Femur (tissue), 1 donor: Measurements from ENCODE around the gene WHRN.

ENCODE experiments used
- DNase-seq: peaks from one replicate; pipeline ENCODE4 v3.0.0-alpha.2; 2017

The WHRN gene

DNA sequence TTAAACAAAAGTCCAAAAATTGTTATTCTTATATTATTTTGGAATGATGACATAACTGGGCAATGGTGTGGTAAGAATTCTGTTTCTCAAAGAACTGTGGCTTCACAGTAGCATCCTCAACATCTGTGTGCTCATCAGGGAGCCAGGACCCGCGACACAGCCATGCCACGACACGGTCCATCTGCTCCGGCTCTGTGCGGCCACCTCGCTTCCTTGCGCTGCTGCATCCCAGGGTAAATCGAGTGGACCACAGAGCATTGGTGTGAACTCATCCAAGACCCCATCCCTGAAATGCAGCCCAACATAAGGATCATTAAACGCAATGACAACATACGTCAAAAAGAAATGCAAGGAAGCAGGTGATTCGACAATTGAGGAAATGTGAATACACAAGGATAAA, 15.3 kb downstream of the WHRN start:
- DNase-seq = no peak

DNA sequence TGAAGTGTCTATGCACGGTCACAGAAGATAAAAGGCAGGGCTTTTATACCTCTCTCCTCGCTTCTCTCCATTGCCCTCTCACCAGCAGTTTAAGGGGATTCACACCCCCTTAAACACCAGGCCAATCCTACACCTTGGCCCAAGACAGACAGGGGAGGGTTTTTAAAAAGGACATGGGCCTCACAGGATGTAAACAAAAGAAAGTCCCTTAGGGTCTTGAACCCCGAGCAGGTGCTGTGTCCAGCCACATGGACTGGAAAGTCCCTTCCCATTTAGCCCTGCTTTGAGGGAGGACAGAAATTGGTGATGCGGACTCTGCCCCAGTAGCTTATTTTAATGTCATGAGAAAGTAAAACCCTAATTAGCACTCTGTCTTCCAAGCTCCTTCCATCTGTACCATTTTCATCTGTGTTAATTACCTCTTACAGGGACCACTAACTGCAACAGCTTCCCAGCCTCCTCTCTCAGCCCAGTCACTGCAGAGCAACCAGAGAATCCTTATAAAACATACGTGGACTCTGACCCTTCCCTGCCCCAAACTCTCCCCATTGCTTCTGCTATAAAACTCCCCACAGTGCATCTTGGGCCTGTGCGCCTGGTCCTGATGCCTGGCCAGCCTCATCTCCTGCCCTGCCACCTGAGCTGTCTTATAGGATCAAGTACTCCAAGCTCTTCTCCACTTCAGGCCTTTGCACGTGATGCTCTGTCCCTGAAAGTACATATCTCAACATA, 16.7 kb downstream of the WHRN start:
- no peak for DNase-seq

DNA sequence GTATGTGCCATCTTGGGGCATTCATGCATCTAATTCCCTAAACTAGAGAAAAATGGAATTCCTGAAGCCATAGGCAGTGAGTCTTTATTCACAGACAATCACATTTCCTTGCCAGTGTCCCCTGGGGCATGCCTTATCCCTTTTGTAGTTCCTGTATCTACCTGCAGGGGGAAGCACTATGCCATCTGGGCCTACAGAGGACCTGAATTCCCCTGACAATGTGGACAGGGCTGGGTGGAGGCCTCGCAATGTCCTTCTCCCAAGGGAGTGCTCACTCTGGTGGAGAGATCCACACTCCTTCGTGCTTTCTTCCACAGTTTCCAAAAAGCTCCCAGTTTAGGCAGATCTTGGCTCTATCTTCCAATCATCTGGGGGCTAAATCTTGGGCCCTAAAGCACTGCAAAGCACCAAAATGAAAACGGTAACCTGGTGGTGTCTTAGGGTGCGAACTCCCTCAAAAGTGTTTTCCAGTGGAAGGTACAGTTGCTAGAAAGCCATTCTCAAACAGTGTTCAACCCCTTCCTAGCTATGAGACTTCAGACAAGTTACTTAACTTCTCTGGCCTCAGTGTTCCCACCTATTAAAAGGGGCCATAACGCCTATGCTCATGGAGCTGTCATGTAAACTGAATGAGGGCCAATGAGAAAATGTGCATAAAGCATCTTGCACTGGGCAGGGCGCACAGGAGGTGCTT, 17.5 kb downstream of the WHRN start:
- DNase-seq = peak; percentile 51

DNA sequence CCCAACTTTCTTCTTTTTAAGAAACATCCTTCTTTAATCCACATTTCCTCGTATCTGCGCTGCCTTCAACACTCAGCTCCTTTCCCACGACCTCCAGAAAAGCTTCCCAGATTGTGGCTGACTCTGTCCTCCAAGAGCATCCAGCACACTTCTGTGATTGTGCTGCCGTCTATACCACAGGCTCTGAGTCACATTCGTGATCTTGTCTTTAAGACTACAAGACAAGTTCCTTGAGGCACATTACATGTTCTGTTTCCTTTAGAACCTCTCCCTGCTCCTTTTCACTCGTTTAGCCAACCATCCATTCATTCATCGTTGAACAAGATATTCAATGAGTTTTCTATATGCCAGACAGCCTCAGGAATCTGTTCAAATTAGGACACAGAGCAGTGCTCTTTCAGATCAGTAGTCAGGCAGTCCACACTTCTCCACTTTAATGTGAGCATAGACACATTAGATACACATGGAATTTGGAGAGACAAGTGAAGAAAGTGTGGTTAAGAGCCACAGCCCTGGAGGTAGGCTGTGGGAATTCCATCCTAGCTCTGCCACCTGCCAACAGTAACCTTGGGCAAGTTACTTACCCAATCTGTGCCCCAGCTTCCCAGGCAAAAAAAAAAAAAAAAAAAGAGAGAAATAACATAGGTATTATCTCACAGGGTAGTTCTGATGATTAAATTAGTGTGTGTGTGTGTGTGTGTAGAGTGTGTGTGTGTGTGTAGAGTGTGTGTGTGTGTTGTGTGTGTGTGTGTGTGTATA, 18.9 kb downstream of the WHRN start:
- no peak for DNase-seq

DNA sequence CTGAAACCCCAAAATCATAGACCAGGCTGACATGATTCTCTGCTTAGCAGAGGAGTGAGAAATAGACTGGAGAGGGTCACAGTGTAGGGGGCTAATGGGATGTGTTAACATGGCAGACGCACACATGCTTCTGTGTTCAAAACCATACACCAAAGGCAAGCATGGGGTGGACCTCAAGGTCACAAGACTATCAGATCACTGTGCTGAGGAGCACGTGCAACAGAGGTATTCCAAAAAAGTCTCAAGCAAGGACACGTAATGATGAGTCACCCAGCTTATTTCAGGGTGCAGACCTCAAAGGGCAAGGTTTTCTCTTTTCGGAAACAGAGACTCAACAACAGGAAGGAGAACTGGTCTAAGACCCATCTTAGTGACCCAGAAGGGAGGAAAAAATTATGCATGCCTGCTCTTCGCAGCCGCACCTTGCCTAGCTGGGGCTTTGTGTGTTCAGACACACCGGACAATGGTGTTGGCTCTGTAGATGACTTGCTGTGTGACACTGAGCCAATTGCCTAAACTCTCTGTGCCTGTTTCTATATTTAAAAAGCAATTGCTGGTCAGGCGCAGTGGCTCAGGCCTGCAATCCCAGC, 20.3 kb downstream of the WHRN start:
- DNase-seq = no peak

DNA sequence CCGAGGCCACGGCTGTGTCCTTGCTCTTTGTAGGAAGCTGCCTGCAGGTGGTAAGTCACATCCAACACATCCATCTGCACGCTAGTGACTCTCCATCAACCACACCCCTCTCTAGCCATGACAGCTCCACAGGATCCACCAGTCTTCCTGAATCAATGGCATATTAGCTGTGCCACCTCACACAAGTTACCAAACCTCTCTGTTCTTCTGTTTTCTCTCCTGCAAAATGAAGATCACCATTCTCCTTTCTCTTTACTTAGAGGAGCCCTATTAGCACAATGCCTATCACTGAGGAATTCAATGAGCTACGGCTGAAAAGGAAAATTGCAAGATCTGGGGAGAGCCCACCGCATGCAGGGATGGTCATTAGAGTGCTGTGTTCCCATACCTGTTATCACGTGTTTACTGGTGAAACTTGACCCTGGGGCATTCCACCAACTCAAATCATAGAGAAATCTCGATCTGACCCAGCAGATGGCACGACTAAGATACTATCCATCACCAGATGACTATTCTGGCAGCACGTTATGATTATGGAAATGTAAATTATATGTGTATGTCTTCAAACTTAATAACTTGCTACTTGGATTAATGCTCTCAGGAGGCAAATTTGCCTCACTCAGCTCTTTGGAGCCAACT, 20.9 kb downstream of the WHRN start:
- DNase-seq = no peak

DNA sequence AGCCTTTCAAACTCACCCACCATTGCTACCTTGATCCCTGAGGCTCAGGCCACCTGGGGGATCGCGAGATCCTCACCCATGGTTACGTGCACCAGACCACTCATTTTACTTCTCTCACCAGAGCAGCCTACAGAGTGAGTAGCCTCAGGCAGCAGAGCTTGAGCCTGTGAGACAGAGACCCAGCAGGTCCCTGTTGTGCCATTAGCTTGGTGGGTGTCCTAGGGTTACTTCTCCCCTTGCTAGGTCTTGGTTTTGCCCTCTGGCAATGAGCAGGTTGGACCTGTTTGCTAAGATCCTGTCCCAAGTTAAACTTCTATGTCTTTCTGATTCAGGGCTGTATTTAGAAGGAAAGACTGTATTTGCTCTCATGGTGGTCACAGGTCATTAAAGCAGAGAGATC, 21.8 kb downstream of the WHRN start:
- DNase-seq = no peak

DNA sequence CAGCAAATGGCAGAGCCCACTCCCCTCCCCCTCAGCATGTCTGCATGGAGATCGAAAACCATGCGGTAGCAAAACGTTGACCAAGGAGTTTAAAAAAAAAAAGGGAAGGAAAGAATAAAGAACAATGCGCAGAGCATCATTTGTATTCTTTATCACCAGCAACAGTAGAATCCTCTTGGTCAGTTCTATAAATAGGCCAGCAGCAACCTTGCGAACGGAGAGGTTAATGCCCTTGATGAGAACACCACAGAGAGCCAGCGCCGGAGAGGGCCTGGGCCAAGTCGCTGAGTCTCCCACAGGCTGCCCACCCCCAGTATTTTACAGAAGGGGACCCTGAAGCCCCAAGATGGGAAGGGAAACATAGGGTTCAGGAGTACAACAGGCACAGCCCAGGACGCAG, 22.7 kb downstream of the WHRN start:
- DNase-seq = no peak

DNA sequence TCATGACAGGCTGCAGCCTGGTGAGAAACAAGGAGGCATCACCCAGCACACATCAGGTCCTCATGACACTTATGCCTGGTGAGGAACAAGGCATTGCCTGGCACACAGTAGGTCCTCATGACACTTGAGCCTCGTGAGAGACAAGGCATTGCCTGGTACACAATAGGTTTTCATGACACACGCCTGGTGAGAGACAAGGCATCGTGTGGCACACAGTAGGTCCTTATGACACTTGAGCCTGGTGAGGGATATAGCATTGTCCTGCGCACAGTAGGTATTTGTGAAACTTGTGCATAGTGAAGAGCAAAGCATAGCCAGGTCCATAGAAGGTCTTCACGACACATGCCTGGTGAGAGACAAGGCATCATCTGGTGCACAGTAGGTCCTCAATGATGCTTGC, 23.5 kb downstream of the WHRN start:
- DNase-seq = no peak

DNA sequence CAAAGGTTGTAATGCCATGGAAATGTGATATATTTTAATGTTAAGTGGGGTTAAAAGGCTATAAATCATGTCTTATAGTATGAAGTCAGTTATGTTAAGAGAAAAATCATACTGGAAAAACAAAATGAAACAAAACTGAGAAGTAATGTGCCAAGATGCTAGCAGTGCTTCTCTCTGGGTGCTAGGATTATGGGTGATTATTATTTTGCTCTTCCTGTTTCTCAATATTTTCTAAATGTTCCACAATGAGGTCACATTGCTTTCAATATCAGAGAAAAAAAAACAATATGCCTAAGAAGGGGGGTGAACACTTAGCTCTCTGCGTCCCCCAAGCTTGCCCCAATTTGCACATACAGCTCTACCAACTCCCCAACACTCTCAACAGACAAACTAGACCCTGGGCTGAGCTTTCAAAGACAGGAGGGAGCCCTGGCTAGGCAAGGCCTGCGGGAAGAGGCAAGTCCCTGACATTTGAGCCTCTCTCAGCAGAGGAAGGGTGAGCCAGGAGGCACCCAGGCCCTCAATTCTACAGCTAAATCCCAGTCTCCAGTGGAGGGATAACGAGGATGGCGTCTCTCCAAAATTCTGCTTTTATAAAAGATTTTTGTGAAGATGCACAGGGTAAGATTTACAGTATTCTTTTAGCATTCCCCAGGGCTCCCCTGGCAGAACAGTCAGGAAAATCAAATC, 24.4 kb downstream of the WHRN start:
- DNase-seq = no peak

DNA sequence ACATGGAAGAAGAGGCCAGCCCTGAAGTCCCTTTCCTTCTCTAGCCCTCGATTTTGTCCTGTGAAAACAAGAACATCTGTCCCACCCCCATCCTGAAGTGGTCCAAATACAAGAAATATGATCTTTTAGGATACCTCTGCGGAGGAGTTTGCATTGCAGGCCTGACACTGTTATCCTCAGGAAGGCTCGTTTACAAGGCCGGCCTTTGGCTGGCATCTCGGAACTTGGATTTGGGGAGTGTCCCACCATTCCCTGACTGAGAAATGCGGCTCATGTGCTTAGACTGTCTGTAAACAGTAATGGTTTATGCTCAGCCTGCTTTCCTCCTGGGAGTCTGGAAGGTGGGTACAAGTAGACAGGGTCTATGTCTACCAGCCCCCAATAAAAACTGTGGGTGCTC, 26.4 kb downstream of the WHRN start:
- DNase-seq = no peak

DNA sequence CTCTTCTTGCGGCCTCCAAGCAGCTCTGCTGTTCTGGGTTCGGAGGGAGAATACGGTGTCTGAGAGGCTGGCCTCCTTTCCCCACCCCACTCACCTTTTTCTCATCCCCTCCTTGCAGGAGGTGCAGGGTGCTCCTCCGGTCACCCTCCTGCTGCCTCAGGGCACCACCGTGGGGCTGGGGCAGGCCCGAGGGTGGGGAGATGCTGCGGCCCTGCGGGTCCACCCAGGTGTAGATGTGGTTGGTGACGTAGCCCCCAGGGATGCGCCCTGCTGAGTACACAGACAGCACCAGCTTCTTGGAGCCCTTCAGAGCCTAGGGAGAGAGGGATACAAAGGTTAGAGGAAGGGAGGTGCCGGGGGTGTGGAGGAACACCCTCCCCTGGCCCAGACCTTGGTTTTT, 26.8 kb downstream of the WHRN start:
- DNase-seq = no peak

DNA sequence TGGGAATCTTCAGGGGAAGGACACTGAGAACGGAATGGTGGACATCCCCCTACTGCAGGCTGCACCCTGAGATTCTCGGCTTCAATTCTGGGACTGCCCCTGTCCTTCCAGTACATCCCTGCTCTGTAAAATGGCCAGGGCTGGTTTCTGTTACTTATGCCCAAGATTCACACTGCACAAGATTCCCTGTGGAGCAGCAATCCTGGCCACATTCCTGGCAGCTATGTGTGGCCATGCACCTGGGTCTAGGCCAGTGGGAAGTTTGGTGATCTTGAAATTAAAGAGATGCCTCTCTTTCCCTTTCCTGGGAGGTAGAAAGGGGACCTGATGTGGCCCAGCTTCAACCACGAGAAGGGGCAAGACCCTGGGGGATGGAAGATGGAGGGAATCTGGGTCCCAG, 27.6 kb downstream of the WHRN start:
- DNase-seq = no peak

DNA sequence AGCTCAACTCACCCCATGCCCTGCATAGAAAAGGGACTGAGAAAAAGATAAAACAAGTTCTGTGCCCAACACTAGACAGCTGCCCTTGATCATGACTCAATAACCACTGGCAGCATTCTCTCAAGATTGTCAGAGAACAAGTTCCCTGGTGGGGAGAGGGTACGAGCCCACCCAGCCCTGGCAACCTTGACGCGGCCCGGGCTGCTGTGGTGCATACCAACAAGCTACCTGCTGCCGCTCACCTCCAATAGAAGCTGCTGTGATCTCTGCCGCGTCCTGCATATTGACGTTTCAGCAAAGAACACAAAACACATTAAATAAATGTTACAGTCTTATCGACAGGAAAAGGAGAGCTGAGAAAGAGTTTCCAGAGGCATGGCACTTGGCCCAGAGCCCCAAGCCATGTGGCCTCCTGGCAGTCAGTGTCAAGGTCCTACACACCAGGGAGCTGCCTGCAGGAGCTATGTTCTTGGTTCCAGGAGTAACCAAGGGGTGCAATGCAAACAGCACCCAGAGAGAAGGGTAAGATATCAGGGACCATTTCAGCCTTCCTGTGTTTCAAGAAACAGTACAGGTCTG, 28.3 kb downstream of the WHRN start:
- no peak for DNase-seq

DNA sequence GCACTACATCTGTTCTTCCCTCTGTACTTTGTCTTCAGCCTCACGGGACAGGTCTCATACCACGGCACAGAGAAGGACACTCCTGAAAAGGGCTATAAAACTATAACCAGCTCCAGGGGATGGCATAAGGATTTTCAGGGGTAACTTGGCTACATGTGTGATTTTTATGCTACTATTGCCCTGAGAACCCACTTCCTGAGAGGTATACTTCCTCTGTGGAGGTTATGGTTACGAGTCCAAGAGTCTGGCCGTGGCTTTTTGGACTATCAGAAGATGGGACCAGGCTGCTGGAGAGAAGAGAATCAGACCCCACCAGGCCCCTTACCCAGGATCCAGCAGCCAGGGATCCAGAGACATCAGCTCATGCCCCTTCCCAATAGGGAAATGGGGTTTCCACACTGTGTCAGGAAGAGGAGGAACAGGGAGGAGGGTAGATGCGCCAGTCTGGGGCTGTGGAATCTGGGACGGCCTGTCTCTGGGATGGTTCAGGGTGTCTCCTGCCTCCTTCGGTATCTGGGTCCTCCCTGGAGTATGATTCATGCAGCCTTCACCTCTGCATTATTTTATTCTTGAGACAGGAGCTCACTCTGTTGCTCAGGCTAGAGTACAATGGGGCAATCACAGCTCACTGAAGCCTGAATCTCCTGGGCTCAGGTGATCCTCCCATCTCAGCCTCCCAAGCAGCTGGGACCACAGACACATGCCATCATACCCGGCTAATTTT, 29.7 kb downstream of the WHRN start:
- DNase-seq = no peak

DNA sequence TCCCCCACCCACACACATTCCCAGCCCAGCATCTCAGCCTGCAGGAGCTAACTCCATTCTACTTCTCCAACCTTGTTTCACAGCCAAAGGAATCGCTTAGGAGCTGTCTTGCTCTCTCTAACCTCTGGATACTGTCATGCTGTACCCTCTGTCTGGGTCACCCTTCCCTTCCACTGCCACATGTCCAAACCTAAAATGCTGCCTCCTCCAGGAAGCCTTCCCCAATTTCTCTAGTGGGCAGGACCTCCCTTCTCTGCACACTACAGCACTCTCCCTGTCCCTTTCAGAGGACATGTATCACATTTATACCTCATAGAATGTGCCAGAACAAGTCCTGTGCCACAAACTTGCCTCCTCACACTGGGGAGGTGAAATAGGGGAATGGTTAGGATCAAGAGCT, 30.8 kb downstream of the WHRN start:
- no peak for DNase-seq

DNA sequence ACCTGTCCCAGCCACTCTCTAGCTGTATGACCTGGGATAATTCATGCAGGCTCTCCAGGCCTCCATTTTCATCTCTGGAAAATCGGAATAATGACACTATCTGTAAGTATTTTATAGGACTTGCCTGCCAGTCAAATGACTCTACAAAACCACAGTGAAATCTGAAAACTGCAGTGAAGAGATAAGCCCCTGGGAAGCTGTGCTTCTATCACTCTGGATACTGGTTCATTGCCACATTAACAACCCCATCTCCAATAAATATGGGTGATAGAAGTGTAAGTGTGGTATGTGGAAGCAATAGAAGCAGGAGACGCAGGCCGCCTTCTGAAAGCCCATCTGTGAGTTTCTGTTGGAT, 31.8 kb downstream of the WHRN start:
- no peak for DNase-seq

DNA sequence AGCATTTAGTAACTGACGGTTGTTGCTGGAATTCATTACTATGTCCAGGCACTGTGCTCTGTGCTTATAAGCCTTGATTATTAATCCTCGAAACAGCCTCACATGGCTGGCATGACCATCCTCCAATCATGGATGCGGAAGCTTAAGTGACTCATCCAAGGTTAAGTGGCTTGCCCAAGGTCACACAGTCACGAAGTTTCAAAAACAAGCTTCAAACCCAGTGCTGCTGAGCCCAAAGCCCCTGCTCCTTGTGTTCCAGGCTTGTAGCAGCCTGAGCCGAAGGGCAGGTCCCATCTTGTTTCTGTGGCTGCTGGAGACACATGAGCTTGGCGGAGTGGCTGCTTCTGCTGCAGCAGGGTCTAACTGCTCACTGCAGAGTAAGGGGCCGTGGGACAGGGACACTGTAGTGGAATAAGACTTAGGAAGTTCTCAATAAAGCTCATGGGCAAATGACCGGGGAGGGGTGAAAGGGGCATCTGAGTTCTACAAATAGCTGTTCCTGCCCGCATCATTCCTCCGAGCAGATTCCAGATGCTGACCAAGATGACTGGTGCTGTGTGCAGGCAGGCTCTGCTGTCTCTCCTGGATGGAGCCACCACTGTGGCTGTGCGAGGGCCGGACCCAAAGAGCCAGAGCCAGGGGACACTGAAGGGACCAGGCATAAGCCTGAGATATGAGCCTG, 32.4 kb downstream of the WHRN start:
- no peak for DNase-seq

DNA sequence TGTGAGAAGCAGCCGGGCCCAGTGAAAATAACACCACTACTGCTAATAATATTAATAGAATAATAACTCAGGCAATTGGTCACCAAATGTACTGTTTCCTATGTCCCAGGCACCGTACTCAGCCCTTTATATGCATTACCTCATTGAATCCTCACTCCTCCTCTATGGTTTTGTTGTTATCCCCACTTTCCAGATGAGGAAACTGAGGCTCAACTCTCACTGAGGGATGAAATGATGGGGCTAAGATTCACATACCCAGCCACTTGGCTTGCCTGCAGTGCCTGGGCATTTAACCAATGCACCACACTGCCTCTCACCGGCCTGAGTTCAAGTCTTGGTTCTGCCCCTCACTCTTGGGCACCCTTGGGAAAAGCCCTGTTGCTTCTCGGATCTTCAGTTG, 34.1 kb downstream of the WHRN start:
- DNase-seq = no peak

DNA sequence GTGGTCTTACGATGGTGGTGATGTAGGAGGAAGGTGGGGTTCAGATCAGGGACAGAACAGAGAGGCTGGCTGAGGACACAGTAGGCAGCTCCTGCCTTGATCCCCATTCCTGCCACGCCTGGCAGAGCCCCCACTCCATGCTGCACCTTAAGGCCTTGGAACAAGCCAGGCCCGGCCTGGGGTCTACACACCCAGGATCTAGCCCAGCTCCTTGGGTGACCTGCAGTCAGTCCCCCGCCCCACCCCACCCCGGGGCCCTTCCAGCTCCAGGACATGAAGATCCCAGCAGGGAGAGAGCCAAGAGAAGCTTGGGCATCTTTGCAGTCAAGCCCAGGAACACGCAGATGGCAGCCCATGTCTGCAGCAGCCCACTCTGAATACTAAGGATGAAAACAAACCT, 34.7 kb downstream of the WHRN start:
- no peak for DNase-seq

DNA sequence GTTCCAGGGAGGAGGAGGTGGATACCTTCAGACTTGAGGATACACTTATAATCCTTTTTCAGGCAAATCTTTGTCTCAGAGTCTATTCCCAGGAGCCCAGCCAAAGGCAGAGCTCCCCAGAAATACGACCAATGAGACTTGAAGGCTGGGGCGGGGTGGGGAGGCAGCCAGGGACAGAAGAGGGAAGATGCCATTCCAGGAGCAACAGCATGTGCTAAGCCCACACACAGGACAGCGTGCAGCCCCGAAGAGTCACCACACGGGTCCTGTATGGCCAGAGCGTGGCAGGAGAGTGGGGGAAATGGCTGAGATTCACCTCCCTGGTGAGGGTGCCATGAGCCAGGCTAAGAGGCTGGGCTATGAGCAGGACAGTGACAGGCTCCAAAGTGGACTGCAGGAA, 35.2 kb downstream of the WHRN start:
- DNase-seq = no peak
